GM23248 (cell line): Measurements from ENCODE around the gene MUSK. TPM values are rescaled to one million over a fixed set of nuclear protein-coding genes. Genes with fewer than 3 reads are reported as not detected.

Experiments
- DNase-seq: peaks from one replicate; pipeline ENCODE4 v3.0.0-alpha.2; 2015
- H2AFZ ChIP-seq: fragments of 200-600 bp; sonication (generic); 2 replicates; pipeline ENCODE4 v1.6.1; 2016; ENCODE audit warnings: antibody characterized with exemption
- H3F3A ChIP-seq: fragments of 200-600 bp; sonication (generic); 2 replicates; pipeline ENCODE4 v1.6.1; 2016; ENCODE audit warnings: mild to moderate bottlenecking, antibody characterized with exemption, mixed run types; ENCODE audit not compliant: insufficient read depth
- H3K27ac ChIP-seq: fragments of 200-600 bp; sonication (generic); 2 replicates; pipeline ENCODE4 v1.5.1; 2016; ENCODE audit warnings: mild to moderate bottlenecking
- H3K27me3 ChIP-seq: fragments of 200-600 bp; sonication (generic); replicated peaks from 2 replicates; pipeline ENCODE4 v1.6.1; 2016; ENCODE audit warnings: mild to moderate bottlenecking; ENCODE audit not compliant: insufficient read depth
- H3K36me3 ChIP-seq: fragments of 200-600 bp; sonication (generic); 2 replicates; pipeline ENCODE4 v1.6.1; 2016; ENCODE audit warnings: low read depth, mild to moderate bottlenecking
- H3K4me1 ChIP-seq: fragments of 200-600 bp; sonication (generic); 2 replicates; pipeline ENCODE4 v1.6.1; 2016; ENCODE audit warnings: mild to moderate bottlenecking; ENCODE audit not compliant: insufficient read depth
- H3K4me2 ChIP-seq: fragments of 200-600 bp; sonication (generic); one replicate; pipeline ENCODE4 v1.6.1; 2016; ENCODE audit warnings: mild to moderate bottlenecking; ENCODE audit not compliant: unreplicated experiment
- H3K4me3 ChIP-seq: fragments of 200-600 bp; sonication (generic); 2 replicates; pipeline ENCODE4 v1.5.1; 2016; ENCODE audit warnings: mild to moderate bottlenecking
- H3K79me2 ChIP-seq: fragments of 200-600 bp; sonication (generic); 2 replicates; pipeline ENCODE4 v1.6.1; 2016; ENCODE audit warnings: mild to moderate bottlenecking; ENCODE audit not compliant: insufficient read depth
- H3K9ac ChIP-seq: fragments of 200-600 bp; sonication (generic); 2 replicates; pipeline ENCODE4 v1.6.1; 2016; ENCODE audit warnings: mild to moderate bottlenecking
- H3K9me2 ChIP-seq: fragments of 200-600 bp; sonication (generic); 2 replicates; pipeline ENCODE4 v1.6.1; 2016; ENCODE audit warnings: mixed run types, mild to moderate bottlenecking, moderate library complexity; ENCODE audit not compliant: insufficient read depth
- H3K9me3 ChIP-seq: fragments of 200-600 bp; sonication (generic); one replicate; pipeline ENCODE4 v1.6.1; 2017; ENCODE audit warnings: low read depth
- H4K20me1 ChIP-seq: fragments of 200-600 bp; sonication (generic); 2 replicates; pipeline ENCODE4 v1.6.0; 2016; ENCODE audit not compliant: insufficient read depth
- EZH2 ChIP-seq: fragments of 200-600 bp; sonication (generic); IDR thresholded peaks from 2 replicates; pipeline ENCODE4 v1.6.1; 2018; ENCODE audit warnings: antibody characterized with exemption, mild to moderate bottlenecking; ENCODE audit not compliant: insufficient read depth, poor library complexity, severe bottlenecking
- EZH2phosphoT487 ChIP-seq: fragments of 200-600 bp; sonication (generic); IDR thresholded peaks from 2 replicates; pipeline ENCODE4 v1.6.1; 2018; ENCODE audit warnings: antibody characterized with exemption, moderate library complexity, mild to moderate bottlenecking, low read depth; ENCODE audit not compliant: insufficient read depth
- WGBS, 2 experiments: methylation state at CpG; one replicate each; pipeline ENCODE4 v1.1.6; 2015 to 2017; ENCODE audit warnings: low lambda C conversion rate in 2 of 2, low coverage in 1 of 2; ENCODE audit errors: missing lambda C conversion rate in 2 of 2; 5-methylcytosine and 5-hydroxymethylcytosine counted together
- in situ Hi-C: fragments of 300-500 bp; cut with MboI; formaldehyde crosslinking; loops from 2 replicates; pipeline ENCODE4 v1.15.0; 2020
- polyA plus RNA-seq: library from polyadenylated mRNA; unstranded; fragments of >200 nt; fragmentation: Nextera tagmentation; extraction: Ambion mirVana; gene quantifications from 2 replicates; pipeline ENCODE4 v1.2.1, GENCODE V29; 2016
- total RNA-seq: library from RNA; depleted of rRNA; stranded (reverse); fragments of >200 nt; shearing (Covaris generic); gene quantifications from 2 replicates; pipeline ENCODE4 v1.2.3, GENCODE V29; 2014

Gene MUSK
- total and polyA plus RNA-seq, 2 experiments from 2014 or later = not detected

DNA sequence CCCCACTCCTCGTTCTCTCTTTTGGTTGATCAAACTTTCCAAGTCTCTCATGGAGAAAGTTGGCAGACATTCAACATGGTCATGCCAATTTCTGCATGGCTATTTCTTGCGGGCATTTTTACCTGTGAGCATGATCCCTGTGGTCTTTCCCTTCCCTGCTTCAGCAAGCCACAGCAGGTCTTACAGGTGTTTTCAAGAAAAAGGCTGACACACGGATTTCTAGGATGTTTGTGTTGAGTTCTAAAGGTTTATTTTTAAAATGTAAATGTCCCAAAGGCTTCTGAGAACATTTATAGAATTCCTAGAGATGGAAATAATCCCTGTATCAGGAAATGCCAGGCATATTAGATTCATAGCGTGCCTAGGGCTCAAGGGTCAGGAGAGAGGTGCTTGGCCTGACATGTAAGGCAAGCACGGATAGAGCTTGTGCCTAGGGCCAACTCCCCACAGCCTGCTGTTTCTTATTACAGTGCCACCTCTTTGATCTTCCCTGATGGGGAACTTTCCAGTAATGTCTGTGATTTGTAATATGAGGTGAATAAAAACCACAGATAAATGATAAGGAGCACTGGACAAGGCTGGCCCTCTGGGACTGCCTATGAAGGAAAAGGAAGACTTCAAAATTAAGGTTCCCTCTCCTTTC, 79.8 kb downstream of the MUSK start:
- no peaks in the 10 kb centered on the region for H3K9me2 ChIP-seq
- no peaks in the 10 kb centered on the region for H3K27me3 ChIP-seq
- no peaks in the 10 kb centered on the region for H3K79me2 ChIP-seq
- peaks cover 54% of the 10 kb centered on the region for H3K4me1 ChIP-seq
- H4K20me1 ChIP-seq = no peaks in the 10 kb centered on the region
- TF ChIP-seq EZH2 (no peak), EZH2phosphoT487 (no peak)
- in situ Hi-C loops = no loop called here
- no peak overlapping the region for H3K4me3 ChIP-seq
- H3K9ac ChIP-seq = no peak overlapping the region
- no peak overlapping the region for H3K4me2 ChIP-seq
- H3K27ac ChIP-seq = no peak overlapping the region
- 92% methylated on average over 5 of the region's 5 CpGs for WGBS, 2 experiments
- DNase-seq = no peak
- no peak overlapping the region for H2AFZ ChIP-seq
- no peaks in the 10 kb centered on the region for H3K36me3 ChIP-seq
- H3K9me3 ChIP-seq = no peaks in the 10 kb centered on the region
- H3F3A ChIP-seq = peaks cover 46% of the 10 kb centered on the region

DNA sequence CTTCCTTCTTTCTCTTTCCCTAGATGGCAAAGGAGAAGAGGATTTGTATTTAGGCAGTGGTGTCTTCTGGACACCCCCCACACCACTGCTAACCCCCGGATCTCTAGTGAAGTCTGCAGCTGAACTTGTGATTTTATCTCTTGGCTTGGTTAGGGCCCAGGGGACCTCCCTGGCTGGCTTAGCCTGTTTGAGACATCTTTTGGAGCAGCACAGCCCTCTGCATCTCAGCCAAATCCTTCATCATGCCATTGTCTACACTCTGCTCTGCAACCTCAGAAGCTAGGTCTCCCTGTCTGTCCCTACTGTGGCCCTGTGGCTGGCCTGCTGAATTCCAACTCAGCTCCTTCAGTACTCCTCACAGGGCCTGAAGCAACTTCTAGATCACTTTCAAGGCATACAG, 81.7 kb downstream of the MUSK start:
- no peaks in the 10 kb centered on the region for H3K27me3 ChIP-seq
- 0 to 36% methylated on average over 1 of the region's 1 CpG for WGBS, 2 experiments
- in situ Hi-C loops = no loop called here
- H3K79me2 ChIP-seq = no peaks in the 10 kb centered on the region
- H3K4me3 ChIP-seq = no peak overlapping the region
- H3K9me3 ChIP-seq = no peaks in the 10 kb centered on the region
- H3F3A ChIP-seq = peaks cover 40% of the 10 kb centered on the region
- H2AFZ ChIP-seq = no peak overlapping the region
- no peaks in the 10 kb centered on the region for H3K9me2 ChIP-seq
- no peaks in the 10 kb centered on the region for H3K36me3 ChIP-seq
- TF ChIP-seq EZH2 = no peak
- TF ChIP-seq EZH2phosphoT487 = no peak
- no peak overlapping the region for H3K27ac ChIP-seq
- H3K4me1 ChIP-seq = peaks cover 48% of the 10 kb centered on the region
- H4K20me1 ChIP-seq = no peaks in the 10 kb centered on the region
- DNase-seq = peak; percentile 41
- H3K9ac ChIP-seq = no peak overlapping the region
- H3K4me2 ChIP-seq = no peak overlapping the region

DNA sequence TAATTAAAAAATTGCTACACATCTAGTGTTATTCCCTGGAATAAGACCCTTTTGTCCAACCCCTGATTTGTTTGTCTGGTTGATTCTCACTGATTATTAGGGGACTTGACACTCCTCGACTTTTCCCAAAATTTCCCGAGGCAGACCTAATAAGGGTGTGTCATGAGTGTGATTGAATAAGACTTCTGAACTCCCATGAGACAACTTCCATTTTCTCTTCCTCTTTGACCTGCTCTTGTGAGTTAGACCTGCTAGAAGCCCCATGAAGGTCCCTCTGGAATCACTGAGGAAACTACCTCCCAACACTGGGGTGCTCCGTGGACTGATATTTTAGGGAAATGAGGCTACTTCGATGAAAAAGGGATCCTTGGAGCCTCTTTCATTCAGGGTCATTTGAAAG, 83.4 kb downstream of the MUSK start:
- Histone ChIP-seq H3K9me2 (no peaks in the 10 kb centered on the region), H3K4me3 (no peak overlapping the region), H3K27ac (no peak overlapping the region), H4K20me1 (no peaks in the 10 kb centered on the region), H3K9me3 (no peaks in the 10 kb centered on the region), H3K27me3 (no peaks in the 10 kb centered on the region), H3K9ac (no peak overlapping the region), H3K79me2 (no peaks in the 10 kb centered on the region), H2AFZ (no peak overlapping the region), H3K4me2 (peak overlapping the region; percentile 47), H3F3A (peaks cover 23% of the 10 kb centered on the region), H3K36me3 (no peaks in the 10 kb centered on the region), H3K4me1 (peaks cover 33% of the 10 kb centered on the region)
- no peak for DNase-seq
- WGBS, 2 experiments = 98 to 99% methylated on average over 4 of the region's 4 CpGs
- TF ChIP-seq EZH2phosphoT487 = no peak
- no peak for TF ChIP-seq EZH2
- in situ Hi-C loops = no loop called here

DNA sequence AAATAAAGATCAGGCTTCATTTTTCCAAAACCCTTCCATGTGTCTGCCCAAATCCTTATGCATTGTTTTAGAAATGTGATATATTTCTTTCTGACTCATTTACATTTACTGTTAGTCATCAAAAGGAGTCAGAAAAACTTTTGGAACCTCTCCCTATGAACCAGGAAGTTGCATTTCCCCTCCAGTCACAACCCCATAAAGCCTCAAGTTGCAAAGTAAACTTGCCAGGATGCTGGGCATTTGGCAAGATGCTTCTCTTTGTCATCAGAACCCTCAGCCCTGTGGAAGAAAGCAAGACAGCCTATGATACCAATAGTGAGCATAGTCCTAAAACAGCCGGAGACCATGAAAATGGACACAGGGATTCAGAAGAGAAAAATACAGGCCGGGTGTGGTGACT, 84.2 kb downstream of the MUSK start:
- Histone ChIP-seq H3F3A (peaks cover 22% of the 10 kb centered on the region), H3K4me1 (peaks cover 33% of the 10 kb centered on the region), H2AFZ (no peak overlapping the region), H3K9me3 (no peaks in the 10 kb centered on the region), H3K27ac (peak overlapping the region; percentile 64), H3K9me2 (no peaks in the 10 kb centered on the region), H3K9ac (no peak overlapping the region), H3K36me3 (no peaks in the 10 kb centered on the region), H3K4me2 (peak overlapping the region; percentile 60), H3K27me3 (no peaks in the 10 kb centered on the region), H3K79me2 (no peaks in the 10 kb centered on the region), H4K20me1 (no peaks in the 10 kb centered on the region), H3K4me3 (no peak overlapping the region)
- DNase-seq = peak; percentile 96
- in situ Hi-C loops = no loop called here
- 2 to 15% methylated on average over 2 of the region's 2 CpGs for WGBS, 2 experiments
- no peak for TF ChIP-seq EZH2phosphoT487
- TF ChIP-seq EZH2 = no peak
